Keratinocyte (primary cell): ENCODE measurements around the gene TRPV5. TPM values are rescaled to one million over a fixed set of nuclear protein-coding genes. Genes with fewer than 3 reads are reported as not detected.

Experiments used
- DNase-seq: peaks from one replicate; pipeline ENCODE4 v3.0.0-alpha.2; 2011; ENCODE audit warnings: low read depth, missing footprints, low spot score
- FAIRE-seq: peaks from 2 replicates; lab custom pipeline; 2011; peaks lifted over from hg19 to GRCh38; lab: Jason Lieb, UNC
- H2AFZ ChIP-seq: 2 replicates; pipeline ENCODE4 v1.6.0; 2012; ENCODE audit warnings: low read length, control low read depth, inconsistent platforms; ENCODE audit not compliant: control insufficient read depth
- H3K27ac ChIP-seq: 2 replicates; pipeline ENCODE4 v1.5.1; 2011; ENCODE audit warnings: low read length; ENCODE audit not compliant: control insufficient read depth, insufficient read depth
- H3K27me3 ChIP-seq: 3 replicates; pipeline ENCODE4 v1.6.0; 2011; ENCODE audit warnings: low read length; ENCODE audit not compliant: control insufficient read depth, insufficient read depth; ENCODE audit errors: extremely low read depth
- H3K36me3 ChIP-seq, 2 experiments: 2 replicates in 1 of 2; 3 replicates in 1 of 2; pipeline ENCODE4 v1.5.1; 2011; ENCODE audit warnings: low read length in 2 of 2, mild to moderate bottlenecking in 1 of 2; ENCODE audit not compliant: control insufficient read depth in 2 of 2, insufficient read depth in 2 of 2; ENCODE audit errors: extremely low read depth in 1 of 2
- H3K4me1 ChIP-seq: 3 replicates; pipeline ENCODE4 v1.5.1; 2011; ENCODE audit warnings: low read length; ENCODE audit not compliant: control insufficient read depth, insufficient read depth; ENCODE audit errors: extremely low read depth
- H3K4me2 ChIP-seq: 3 replicates; pipeline ENCODE4 v1.6.0; 2011; ENCODE audit warnings: low read depth, low read length; ENCODE audit not compliant: control insufficient read depth, insufficient read depth; ENCODE audit errors: extremely low read depth
- H3K4me3 ChIP-seq, 3 experiments: fragments of 200-600 bp in 1 of 3; sonication (generic) in 1 of 3; 2 replicates in 2 of 3; 3 replicates in 1 of 3; pipeline ENCODE4 v1.5.1; 2011 to 2016; ENCODE audit warnings: low read length in 3 of 3, mild to moderate bottlenecking in 3 of 3, control low read depth in 2 of 3, inconsistent platforms in 1 of 3, low read depth in 1 of 3, mixed read lengths in 1 of 3, mixed run types in 1 of 3, moderate library complexity in 1 of 3; ENCODE audit not compliant: control insufficient read depth in 2 of 3, insufficient read depth in 2 of 3; ENCODE audit errors: extremely low read depth in 1 of 3
- H3K79me2 ChIP-seq: 2 replicates; pipeline ENCODE4 v1.6.0; 2012; ENCODE audit warnings: low read length; ENCODE audit not compliant: control insufficient read depth, insufficient read depth
- H3K9ac ChIP-seq: 3 replicates; pipeline ENCODE4 v1.6.0; 2011; ENCODE audit warnings: low read length; ENCODE audit not compliant: control insufficient read depth, insufficient read depth; ENCODE audit errors: extremely low read depth
- H3K9me1 ChIP-seq: 3 replicates; pipeline ENCODE4 v1.6.0; 2011; ENCODE audit warnings: low read length; ENCODE audit not compliant: control insufficient read depth, insufficient read depth; ENCODE audit errors: extremely low read depth
- H3K9me3 ChIP-seq: 2 replicates; pipeline ENCODE4 v1.5.1; 2012; ENCODE audit warnings: low read depth, low read length; ENCODE audit not compliant: control insufficient read depth
- H4K20me1 ChIP-seq: 3 replicates; pipeline ENCODE4 v1.6.0; 2011; ENCODE audit warnings: low read length; ENCODE audit not compliant: control insufficient read depth, insufficient read depth; ENCODE audit errors: extremely low read depth
- CTCF ChIP-seq, 3 experiments: IDR thresholded peaks in 1 of 3; conservative IDR thresholded peaks in 1 of 3; optimal IDR thresholded peaks in 1 of 3; 2 replicates in 2 of 3; 3 replicates in 1 of 3; pipeline versions ENCODE3 to v1.5.1; 2011; ENCODE audit warnings: low read length in 3 of 3, mild to moderate bottlenecking in 3 of 3, moderate library complexity in 2 of 3, control low read depth in 1 of 3, inconsistent platforms in 1 of 3; ENCODE audit not compliant: insufficient read depth in 2 of 3; ENCODE audit errors: extremely low read depth in 1 of 3
- EZH2 ChIP-seq: IDR thresholded peaks from one replicate; pipeline ENCODE4 v1.6.1; 2012; ENCODE audit warnings: inconsistent platforms, mild to moderate bottlenecking, low read length, moderate library complexity
- dilution Hi-C: fragments of 300-500 bp; cut with MboI; formaldehyde crosslinking; loops from one replicate; pipeline ENCODE4 v1.7.0; 2020; ENCODE audit warnings: low sequenced_read_pairs; ENCODE audit not compliant: extremely low pct_ligation_motif_present
- polyA plus RNA-seq, 5 experiments: library from polyadenylated mRNA; depleted of rRNA in 3 of 5; stranded (reverse) in 3 of 5; stranded (forward) in 1 of 5; unstranded in 1 of 5; fragments of >200 nt; gene quantifications; 1 replicate in 1 of 5; 2 replicates in 3 of 5; 3 replicates in 1 of 5; pipeline versions ENCODE4 v1.2.1 to v1.2.3, GENCODE V29; 2011 to 2012; ENCODE audit warnings: missing spikeins in 2 of 5, low read depth in 1 of 5, low replicate concordance in 1 of 5

TRPV5 gene
- polyA plus RNA-seq, 1 donor (not counting 4 experiments of a cell fraction or from before 2014, with no cell fraction given), result not detected

- H3K79me2 ChIP-seq, result no peaks in the 10 kb centered on the region
- H2AFZ ChIP-seq, result no peak overlapping the region
- FAIRE-seq, result no peak
- peaks cover 2% of the 10 kb centered on the region for H3K27me3 ChIP-seq
- no peaks in the 10 kb centered on the region for H3K36me3 ChIP-seq
- H3K9me3 ChIP-seq, result no peaks in the 10 kb centered on the region
- no peak overlapping the region for H3K4me3 ChIP-seq
- DNase-seq, result no peak
- H3K9ac ChIP-seq, result no peak overlapping the region
- H3K4me1 ChIP-seq, result peaks cover 2% of the 10 kb centered on the region
- no peak for TF ChIP-seq EZH2
- TF ChIP-seq CTCF (optimal IDR thresholded peaks at IDR 0.05 in 1 of 3, IDR thresholded peaks at IDR 0.05 in 1 of 3, conservative IDR thresholded peaks at IDR 0.05 in 1 of 3; ENCODE audit: extremely low read depth in 1 of 3, insufficient read depth in 2 of 3, low read length in 3 of 3), result no peak
- dilution Hi-C loops, result no loop called here
- H4K20me1 ChIP-seq, result no peaks in the 10 kb centered on the region
- H3K9me1 ChIP-seq, result no peaks in the 10 kb centered on the region
- H3K4me2 ChIP-seq, result no peak overlapping the region
- no peak overlapping the region for H3K27ac ChIP-seq
Observed at GRCh38 chr7:142860968-142861367, 72.6 kb downstream of the TRPV5 start.

- Histone ChIP-seq H3K9me1 (no peaks in the 10 kb centered on the region), H3K27ac (no peak overlapping the region), H3K79me2 (no peaks in the 10 kb centered on the region), H3K9me3 (no peaks in the 10 kb centered on the region), H3K4me1 (peaks cover 8% of the 10 kb centered on the region), H3K4me3 (no peak overlapping the region), H3K4me2 (no peak overlapping the region), H4K20me1 (no peaks in the 10 kb centered on the region), H3K27me3 (peaks cover 10% of the 10 kb centered on the region), H2AFZ (no peak overlapping the region), H3K9ac (no peak overlapping the region), H3K36me3 (no peaks in the 10 kb centered on the region)
- no peak for TF ChIP-seq CTCF (optimal IDR thresholded peaks at IDR 0.05 in 1 of 3, IDR thresholded peaks at IDR 0.05 in 1 of 3, conservative IDR thresholded peaks at IDR 0.05 in 1 of 3; ENCODE audit: extremely low read depth in 1 of 3, insufficient read depth in 2 of 3, low read length in 3 of 3)
- FAIRE-seq, result no peak
- dilution Hi-C loops, result no loop called here
- DNase-seq, result no peak
Observed at GRCh38 chr7:142859829-142860228, 73.7 kb downstream of the TRPV5 start.
